HG02884 (cell line): Measurements from ENCODE around the gene CD44.
"Not testable (repeated sequence)": the region's sequence is repeated elsewhere in the genome, so short reads cannot be mapped to it uniquely, and the experiment has no call there.

Experiments used
- ATAC-seq: cut with Tn5 transposase; IDR thresholded peaks from one replicate; pipeline ENCODE4 v1.9.1; 2021; ENCODE audit warnings: mild to moderate bottlenecking, moderate library complexity; ENCODE audit not compliant: unreplicated experiment

The CD44 gene

DNA sequence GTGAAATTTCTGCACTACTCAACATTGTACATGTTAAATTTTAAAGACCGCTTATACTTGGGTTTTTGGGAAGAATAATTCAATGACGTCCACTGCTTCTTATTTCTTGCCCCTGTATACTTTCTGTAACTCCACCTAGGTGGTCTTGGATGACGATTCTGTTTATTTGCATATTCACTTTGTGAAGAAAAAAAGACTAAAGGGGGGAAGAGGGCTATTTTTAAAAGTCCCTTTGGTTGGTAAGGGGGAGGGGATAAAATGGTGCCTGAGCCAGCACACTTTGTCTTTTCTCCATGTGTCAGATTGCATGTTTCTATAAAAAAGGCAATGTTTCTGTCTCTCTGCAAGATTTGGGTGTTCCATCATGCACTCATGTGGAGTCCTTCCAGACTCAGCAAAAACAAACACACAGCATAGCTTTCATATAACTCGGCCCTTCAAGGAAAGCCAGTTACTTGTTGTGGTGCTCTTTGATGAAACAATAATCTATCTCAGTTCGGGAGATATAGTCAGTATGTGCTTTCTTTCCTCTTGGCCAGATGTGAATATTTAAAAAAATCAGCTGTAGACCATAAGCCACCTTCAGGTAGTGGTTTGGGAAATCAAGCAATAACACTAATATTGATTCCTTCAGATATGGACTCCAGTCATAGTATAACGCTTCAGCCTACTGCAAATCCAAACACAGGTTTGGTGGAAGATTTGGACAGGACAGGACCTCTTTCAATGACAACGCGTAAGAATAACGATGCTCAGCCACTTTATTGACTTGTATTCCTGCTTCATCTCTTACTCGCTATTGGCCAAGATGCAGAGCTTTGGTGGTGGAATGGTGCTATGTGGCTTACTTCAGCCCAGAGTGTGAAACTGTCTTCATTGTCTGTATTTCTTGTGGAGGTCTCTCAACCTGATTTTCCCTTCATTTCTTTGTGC is 68.8 kb downstream of the CD44 start:
- no peak for ATAC-seq

DNA sequence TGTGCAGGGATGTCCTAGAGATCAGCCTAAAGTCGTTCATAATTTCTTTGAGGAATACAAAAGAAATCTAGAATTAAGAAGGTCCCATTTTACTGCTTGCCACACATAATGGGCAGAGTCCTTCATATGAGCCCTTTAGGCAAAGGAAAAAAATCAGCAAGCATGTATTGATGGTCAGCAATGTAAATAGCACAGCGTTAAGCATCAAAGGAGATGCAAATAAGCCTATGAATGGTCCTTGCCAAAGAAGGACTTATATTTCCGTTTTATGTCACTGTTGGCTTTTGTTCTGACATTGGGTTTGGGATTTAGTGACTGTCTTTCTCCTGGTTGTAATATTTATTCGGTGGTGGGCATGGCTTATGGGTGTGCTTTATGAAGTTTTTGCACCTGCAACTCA is 69.8 kb downstream of the CD44 start:
- ATAC-seq: no peak

DNA sequence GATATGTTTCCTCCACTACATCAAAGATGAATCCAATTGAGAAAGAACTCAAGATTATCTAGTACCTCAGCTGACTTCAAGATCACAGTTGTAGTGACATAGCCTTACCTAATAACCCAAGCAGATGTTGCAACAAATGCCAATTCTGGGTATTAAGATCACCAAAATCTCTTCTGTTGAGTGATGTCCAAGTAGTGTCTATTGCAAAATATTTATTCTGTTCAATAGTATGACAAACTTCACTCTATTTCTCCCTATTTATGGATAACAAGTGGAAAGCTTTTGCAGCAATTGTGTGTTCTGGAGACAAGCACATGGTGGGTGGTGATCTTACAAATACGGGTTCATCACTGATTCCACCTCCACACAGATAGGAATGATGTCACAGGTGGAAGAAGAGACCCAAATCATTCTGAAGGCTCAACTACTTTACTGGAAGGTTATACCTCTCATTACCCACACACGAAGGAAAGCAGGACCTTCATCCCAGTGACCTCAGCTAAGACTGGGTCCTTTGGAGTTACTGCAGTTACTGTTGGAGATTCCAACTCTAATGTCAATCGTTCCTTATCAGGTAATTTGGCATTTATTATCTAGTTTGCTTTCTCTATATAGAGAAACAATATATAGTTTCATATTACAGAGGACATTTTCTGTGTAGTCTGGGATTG is 72.0 kb downstream of the CD44 start:
- ATAC-seq: no peak

DNA sequence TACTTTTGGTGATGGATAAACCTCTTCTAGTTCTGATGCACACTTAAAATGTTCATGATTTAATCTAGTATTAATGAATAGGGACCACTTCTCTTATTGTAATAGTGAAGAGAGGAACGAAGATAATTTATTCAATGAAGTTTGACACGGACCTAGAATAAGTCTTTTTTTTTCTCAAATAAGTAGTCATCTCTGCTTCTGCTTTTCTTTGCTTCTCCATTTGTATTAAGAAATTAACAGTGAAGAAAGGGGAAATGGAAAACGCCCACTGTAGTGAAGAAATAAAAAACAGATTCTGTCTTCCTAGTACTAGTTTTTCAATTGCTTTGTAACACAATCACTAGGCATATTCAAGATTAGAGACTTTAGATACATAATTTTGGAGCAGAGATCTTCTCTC is 73.0 kb downstream of the CD44 start:
- ATAC-seq: no peak

DNA sequence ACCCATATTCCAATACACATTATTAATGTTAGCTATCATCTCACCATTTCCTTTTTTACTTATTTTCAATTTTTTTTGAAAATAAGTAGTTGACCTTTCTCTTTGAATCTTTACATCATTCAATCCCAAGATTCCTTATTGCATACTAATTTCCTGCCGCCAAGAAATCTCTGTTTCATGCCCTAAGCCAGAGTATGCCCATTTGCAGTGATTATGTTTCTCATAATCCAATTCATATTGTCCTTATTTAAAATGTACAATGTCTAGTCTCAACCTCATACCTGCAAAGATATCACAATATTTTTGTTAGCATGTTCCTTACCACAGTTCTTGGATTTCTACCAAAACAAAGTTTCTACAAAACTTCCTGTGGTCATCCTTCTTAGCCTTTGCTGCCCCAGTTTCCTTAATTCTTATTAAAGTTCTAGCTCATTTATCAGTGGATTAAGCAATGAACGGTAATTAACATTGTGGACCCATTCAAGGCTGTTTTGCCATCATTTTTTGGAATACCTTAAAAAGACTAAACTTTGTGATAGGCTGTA is 75.3 kb downstream of the CD44 start:
- no peak for ATAC-seq

DNA sequence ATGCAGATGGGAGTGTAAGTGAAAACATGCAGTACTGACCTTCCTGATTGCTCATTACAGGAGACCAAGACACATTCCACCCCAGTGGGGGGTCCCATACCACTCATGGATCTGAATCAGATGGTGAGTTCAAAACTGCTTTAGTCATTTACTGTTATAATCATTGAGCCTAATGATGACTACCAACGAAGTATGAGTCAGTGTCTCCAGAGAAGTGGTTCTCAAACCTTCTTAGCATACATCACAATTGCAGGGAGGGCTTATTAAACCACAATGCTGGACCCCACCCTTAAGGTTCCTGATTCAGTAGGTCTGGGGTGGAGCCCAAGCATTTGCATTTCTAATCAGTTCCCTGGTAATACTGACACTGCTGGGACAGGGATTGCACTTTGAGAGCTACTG is 75.8 kb downstream of the CD44 start:
- ATAC-seq: no peak

DNA sequence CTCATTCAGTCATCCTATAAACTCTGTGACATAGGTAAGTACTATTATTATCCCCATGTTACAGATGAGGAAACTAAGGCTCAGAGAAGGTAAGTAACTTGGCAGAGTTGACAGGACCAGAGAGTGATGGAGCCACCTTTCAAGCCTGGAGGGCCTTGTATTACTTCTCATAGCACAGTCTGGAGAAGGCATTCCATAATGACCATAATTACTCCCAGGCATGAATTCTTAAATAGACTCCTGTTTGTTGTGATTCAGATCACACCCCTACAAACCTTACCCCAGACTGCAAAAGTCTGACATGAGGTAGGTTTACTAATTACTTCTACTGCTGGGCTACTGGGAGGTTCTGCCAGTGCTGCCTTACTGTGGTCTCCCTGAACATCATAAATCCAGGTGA is 77.0 kb downstream of the CD44 start:
- ATAC-seq: no peak

DNA sequence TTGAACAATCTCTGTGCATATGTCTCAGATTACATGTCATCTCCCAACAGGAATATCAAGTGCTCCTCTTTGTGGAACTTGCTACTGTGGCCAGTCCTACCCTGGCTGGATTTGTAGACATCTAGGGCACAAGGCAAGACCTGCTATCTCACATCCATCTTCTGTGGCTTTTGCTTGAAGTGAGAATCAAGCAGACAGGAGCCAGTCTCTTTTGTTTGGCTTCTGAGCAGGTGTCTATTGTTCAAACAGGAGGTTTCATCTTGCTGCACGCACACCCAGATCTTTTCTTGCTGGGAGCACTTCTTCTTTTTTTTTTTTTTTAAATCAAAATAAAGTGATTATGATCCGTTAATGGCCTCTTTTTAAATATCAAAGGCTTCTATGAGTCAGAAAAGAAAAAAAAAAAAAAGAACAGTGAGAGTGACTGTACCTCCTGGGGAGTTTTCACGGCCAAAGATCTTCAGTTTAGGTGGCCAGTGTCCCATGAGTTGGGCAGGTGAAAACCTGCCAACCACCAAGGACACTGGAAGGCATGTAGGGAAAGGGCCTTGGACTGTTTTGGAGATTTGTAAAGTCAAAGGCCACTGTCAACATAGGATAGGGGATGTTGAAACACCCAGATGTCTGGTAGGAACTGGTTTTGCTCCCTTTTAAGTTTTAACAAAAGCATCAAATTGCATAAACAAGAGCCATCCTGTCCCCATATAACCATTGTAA is 78.1 kb downstream of the CD44 start:
- ATAC-seq: no peak

DNA sequence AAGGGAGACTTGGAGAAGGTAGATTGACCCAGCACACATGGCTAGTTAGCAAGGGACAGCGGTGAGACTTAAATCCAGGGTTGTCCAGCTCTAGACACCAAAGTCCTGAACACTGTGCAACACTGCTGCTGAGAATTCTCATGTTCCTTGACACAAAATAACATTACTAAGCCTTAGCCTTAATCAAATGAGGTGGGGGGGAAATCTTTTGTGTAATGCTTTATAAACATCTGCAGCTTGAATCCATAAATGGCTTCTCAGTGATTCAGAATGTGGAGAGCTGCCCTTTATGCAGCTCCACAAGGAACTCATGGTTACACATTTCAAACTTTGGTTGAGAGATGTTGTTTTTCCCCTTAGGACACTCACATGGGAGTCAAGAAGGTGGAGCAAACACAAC is 80.0 kb downstream of the CD44 start:
- no peak for ATAC-seq

DNA sequence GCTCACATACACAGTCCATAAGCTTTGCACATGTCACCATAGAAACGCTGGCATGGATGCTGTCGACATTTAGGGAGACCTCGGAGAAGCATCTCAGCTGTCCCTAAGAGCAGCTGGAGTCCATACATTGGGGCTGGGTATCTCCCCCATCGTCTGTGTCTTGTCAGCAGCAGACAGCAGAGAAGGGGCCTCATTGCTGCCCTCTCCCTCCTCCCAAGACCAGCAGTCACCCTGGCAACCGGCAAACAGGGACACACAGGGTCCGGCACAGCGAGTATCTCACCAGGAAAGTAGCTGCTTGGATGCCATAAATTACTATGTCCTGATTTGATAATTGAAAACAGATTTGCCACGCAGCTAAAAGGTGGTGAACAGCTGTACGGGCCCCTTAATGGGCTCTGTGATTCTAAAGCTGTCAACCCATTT is 84.4 kb downstream of the CD44 start:
- no peak for ATAC-seq

DNA sequence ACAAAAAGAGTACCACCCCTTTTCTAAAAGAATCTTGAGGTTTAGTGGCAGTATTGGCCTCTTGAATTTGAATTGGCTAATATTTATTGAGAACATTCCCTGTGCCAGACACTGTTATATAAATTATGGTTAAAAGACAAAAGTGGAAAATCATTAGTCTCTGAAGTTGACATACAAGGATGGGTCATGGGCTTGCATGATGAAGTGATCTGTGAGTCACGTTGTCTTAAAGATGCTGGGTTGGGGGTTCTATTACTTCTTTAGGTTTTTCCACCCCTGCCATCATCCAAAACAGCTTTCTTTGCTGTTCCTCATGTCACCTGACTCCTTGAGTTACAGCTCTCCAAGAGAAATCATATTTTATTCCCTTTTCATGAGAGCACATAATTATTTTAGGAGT is 85.0 kb downstream of the CD44 start:
- ATAC-seq: no peak

DNA sequence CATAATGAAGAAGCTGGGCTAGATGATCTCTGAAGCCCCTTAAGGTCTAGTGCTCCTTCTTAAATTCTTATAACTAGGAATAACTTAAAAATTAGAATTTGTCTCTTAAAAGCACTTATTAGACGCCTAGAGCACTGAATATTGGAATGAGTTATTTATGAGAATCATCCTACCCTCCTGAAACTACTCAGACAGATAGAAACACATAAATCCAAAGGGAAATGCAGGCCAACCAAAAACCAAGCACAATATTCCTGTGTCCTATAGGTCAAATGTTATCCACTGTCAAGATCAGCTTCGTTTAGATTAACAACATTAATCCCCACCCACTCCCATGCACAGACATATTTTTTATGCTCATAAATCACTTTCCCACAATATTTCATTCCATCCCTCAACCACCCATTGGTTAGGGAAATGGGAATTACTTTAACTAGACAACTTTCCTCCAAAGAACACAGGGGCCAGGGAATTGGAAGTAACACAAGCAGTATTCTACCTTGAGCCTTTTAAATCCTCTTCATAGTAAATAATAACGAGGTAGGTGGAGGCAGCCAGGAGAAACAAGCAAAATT is 87.1 kb downstream of the CD44 start:
- ATAC-seq: no peak

DNA sequence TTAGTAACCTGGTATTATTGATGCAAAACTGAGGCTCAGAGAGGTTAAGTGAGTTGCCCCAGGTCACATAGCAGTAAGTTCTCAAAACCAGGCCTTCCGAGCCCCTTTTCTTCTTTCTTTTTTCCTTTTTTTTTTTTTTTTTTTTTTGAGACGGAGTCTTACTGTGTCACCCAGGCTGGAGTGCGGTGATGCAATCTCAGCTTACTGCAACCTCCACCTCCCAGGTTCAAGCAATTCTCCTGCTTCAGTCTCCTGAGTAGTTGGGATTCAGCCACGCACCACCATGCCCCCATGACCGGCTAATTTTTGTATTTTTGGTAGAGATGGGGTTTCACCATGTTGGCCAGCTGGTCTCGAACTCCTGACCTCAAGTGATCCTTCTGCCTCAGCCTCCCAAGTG is 87.8 kb downstream of the CD44 start:
- ATAC-seq: not testable (repeated sequence)

DNA sequence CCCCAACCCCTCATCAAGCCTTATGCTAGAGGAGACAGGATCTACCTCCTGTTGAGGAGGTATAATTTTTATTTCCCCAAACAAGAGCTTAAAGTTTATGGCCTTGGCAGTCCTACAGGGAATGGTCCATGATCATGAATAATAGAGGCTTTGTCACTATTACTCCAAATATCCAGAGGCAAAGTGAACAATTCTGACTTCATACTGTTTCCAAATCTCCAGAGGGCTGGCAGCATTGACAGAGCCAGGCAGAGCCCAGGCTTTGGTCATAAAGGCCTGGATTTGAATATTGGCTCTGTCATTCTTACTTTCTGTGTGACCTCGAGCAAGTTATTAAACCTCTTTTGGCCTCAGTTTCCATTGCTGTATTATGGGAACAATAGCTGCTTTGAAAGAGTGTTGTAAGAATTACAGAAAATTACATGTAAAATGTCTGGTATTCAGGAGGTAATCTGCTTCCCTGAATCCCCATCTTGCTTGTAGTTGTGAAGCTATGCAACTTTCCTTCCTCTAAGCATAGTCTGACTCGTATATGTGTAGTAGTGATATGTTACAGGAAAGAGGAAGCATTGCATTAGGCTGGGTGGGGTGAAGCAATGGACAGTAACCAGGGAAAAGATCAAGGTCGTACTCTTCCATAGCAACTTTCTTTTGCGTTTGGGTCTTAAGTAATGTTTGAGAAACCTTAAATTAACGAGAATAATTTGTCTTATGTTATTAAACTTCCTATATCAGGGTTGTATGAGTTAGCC is 88.8 kb downstream of the CD44 start:
- ATAC-seq: no peak

DNA sequence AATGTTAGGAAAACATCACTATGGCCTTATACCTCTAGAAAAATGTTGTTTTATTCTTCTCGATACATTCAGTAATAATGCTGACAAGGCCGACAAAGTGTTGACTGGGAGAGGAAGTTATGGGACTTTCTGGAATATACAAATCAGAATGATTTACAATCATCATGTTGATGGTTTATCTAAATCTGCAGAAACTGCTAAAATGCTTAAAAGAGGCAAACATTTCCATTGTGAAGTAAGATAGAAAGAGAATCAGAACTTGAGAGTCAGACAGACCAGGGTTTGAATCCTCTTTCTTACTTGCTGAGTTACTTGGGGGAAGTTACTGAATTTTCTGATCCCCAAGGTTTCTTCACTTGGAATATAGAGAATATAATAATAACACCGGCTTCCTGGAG is 89.4 kb downstream of the CD44 start:
- ATAC-seq: no peak

DNA sequence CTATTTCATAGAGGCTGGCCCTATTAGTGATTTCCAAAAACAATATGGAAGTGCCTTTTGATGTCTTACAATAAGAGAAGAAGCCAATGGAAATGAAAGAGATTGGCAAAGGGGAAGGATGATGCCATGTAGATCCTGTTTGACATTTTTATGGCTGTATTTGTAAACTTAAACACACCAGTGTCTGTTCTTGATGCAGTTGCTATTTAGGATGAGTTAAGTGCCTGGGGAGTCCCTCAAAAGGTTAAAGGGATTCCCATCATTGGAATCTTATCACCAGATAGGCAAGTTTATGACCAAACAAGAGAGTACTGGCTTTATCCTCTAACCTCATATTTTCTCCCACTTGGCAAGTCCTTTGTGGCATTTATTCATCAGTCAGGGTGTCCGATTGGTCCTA is 91.4 kb downstream of the CD44 start:
- ATAC-seq: no peak

DNA sequence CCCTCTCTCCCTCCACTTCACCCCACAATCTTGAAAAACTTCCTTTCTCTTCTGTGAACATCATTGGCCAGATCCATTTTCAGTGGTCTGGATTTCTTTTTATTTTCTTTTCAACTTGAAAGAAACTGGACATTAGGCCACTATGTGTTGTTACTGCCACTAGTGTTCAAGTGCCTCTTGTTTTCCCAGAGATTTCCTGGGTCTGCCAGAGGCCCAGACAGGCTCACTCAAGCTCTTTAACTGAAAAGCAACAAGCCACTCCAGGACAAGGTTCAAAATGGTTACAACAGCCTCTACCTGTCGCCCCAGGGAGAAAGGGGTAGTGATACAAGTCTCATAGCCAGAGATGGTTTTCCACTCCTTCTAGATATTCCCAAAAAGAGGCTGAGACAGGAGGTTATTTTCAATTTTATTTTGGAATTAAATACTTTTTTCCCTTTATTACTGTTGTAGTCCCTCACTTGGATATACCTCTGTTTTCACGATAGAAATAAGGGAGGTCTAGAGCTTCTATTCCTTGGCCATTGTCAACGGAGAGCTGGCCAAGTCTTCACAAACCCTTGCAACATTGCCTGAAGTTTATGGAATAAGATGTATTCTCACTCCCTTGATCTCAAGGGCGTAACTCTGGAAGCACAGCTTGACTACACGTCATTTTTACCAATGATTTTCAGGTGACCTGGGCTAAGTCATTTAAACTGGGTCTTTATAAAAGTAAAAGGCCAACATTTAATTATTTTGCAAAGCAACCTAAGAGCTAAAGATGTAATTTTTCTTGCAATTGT is 92.3 kb downstream of the CD44 start:
- ATAC-seq: no peak

DNA sequence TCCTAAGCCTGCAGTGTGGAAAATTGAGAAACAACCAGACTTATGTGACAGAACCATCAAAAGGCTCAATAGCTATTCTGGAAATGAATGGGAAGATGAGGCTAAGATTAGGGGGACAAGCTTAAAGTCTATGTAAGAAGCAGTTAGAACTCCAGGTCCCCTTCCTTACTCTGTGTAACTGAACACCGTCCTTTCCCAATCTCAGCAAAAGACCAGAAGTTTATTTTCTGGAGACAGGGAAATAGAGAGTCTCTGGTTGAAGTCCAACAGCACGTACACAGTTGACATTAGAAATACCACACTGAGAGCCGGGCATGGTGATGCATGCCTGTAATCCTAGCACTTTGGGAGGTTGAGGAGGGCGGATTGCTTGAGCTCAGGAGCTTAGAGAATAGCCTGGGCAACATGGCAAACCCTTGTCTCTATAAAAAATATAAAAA is 93.9 kb downstream of the CD44 start:
- no peak for ATAC-seq

DNA sequence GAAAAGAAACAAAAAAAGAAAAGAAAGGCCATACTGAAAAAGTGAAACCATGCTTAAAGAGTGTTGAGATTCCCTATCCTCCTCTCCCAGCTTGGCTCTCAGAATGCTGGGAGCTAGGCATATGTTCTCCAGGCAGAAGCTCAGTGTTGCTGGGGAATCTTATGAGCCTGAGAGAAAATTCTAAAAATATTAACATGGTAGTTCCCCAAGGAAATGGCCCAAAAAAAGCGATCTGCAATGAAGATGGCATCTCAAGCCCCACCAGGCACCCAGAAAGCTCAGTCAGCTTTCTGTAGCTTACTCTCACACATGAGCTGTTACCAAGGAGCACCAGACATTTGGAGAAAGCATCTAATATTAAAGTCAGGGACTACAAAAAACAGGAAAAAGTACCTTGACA is 94.5 kb downstream of the CD44 start:
- ATAC-seq: no peak
